Measurements from ENCODE around the gene MIAT.

The MIAT gene

GRCh38 chr22:26700462-26700861 lies 43.1 kb downstream of the MIAT start:
- Histone ChIP-seq H3K36me3 (ENCODE audit: low read length) (peaks cover 17% of the 10 kb centered on the region), H2AFZ (ENCODE audit: low read depth, low read length, severe bottlenecking) (no peak overlapping the region), H3K9me2 (replicated peaks; ENCODE audit: insufficient read depth, low read length) (no peaks in the 10 kb centered on the region), H4K20me1 (ENCODE audit: low read depth, low read length) (no peaks in the 10 kb centered on the region), H3K4me3 (ENCODE audit: insufficient read depth, low read length, poor library complexity, severe bottlenecking) (no peak overlapping the region), H3K9ac (ENCODE audit: low read length) (no peak overlapping the region), H3K4me2 (ENCODE audit: low read depth, low read length, poor library complexity, severe bottlenecking) (no peak overlapping the region), H3K27me3 (ENCODE audit: low read length) (no peaks in the 10 kb centered on the region), H3K9me3 (ENCODE audit: insufficient read depth, low read length) (0 out of 2 replicates have a peak, but pooled peaks cover 5% of the 10 kb centered on the region), H3F3A (ENCODE audit: insufficient read depth) (no peaks in the 10 kb centered on the region), H3K79me2 (ENCODE audit: insufficient read depth, low read length) (peaks cover 6% of the 10 kb centered on the region; the same call in 1 of the 2 replicates), H3K27ac (ENCODE audit: low read depth, low read length) (no peak overlapping the region)
- TF ChIP-seq, protein P1, sequence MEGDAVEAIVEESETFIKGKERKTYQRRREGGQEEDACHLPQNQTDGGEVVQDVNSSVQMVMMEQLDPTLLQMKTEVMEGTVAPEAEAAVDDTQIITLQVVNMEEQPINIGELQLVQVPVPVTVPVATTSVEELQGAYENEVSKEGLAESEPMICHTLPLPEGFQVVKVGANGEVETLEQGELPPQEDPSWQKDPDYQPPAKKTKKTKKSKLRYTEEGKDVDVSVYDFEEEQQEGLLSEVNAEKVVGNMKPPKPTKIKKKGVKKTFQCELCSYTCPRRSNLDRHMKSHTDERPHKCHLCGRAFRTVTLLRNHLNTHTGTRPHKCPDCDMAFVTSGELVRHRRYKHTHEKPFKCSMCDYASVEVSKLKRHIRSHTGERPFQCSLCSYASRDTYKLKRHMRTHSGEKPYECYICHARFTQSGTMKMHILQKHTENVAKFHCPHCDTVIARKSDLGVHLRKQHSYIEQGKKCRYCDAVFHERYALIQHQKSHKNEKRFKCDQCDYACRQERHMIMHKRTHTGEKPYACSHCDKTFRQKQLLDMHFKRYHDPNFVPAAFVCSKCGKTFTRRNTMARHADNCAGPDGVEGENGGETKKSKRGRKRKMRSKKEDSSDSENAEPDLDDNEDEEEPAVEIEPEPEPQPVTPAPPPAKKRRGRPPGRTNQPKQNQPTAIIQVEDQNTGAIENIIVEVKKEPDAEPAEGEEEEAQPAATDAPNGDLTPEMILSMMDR (IDR thresholded peaks at IDR 0.05; ENCODE audit: insufficient read depth, low read length, poor library complexity, severe bottlenecking) = no peak
- TF ChIP-seq EZH2phosphoT487 (conservative IDR thresholded peaks at IDR 0.05; ENCODE audit: low read length) = no peak

GRCh38 chr22:26700886-26701285 lies 43.5 kb downstream of the MIAT start:
- H3K9ac ChIP-seq (ENCODE audit: low read length) = no peak overlapping the region

GRCh38 chr22:26701323-26701722 lies 43.9 kb downstream of the MIAT start:
- H3K79me2 ChIP-seq (ENCODE audit: insufficient read depth, low read length) = peaks cover 6% of the 10 kb centered on the region; the same call in 1 of the 2 replicates
- H3K9me2 ChIP-seq (replicated peaks; ENCODE audit: insufficient read depth, low read length) = no peaks in the 10 kb centered on the region
- no peak overlapping the region for H3K4me3 ChIP-seq (ENCODE audit: insufficient read depth, low read length, poor library complexity, severe bottlenecking)
- TF ChIP-seq, protein P1 (IDR thresholded peaks at IDR 0.05; ENCODE audit: insufficient read depth, low read length, poor library complexity, severe bottlenecking) = no peak
- TF ChIP-seq EZH2phosphoT487 (conservative IDR thresholded peaks at IDR 0.05; ENCODE audit: low read length) = no peak
- peaks cover 17% of the 10 kb centered on the region for H3K36me3 ChIP-seq (ENCODE audit: low read length)
- H2AFZ ChIP-seq (ENCODE audit: low read depth, low read length, severe bottlenecking) = no peak overlapping the region
- H3K27ac ChIP-seq (ENCODE audit: low read depth, low read length) = no peak overlapping the region
- H3K27me3 ChIP-seq (ENCODE audit: low read length) = no peaks in the 10 kb centered on the region
- no peaks in the 10 kb centered on the region for H3F3A ChIP-seq (ENCODE audit: insufficient read depth)
- 0 out of 2 replicates have a peak, but pooled peaks cover 5% of the 10 kb centered on the region for H3K9me3 ChIP-seq (ENCODE audit: insufficient read depth, low read length)
- H4K20me1 ChIP-seq (ENCODE audit: low read depth, low read length) = no peaks in the 10 kb centered on the region
- H3K9ac ChIP-seq (ENCODE audit: low read length) = no peak overlapping the region
- H3K4me2 ChIP-seq (ENCODE audit: low read depth, low read length, poor library complexity, severe bottlenecking) = no peak overlapping the region

More at GRCh38 chr22:26700886-26701285, 43.5 kb downstream of the MIAT start:
- Histone ChIP-seq H3K9me2 (replicated peaks; ENCODE audit: insufficient read depth, low read length) (no peaks in the 10 kb centered on the region), H3K4me2 (ENCODE audit: low read depth, low read length, poor library complexity, severe bottlenecking) (no peak overlapping the region), H3F3A (ENCODE audit: insufficient read depth) (no peaks in the 10 kb centered on the region), H3K79me2 (ENCODE audit: insufficient read depth, low read length) (peaks cover 6% of the 10 kb centered on the region; the same call in 1 of the 2 replicates), H3K9me3 (ENCODE audit: insufficient read depth, low read length) (0 out of 2 replicates have a peak, but pooled peaks cover 5% of the 10 kb centered on the region), H3K27me3 (ENCODE audit: low read length) (no peaks in the 10 kb centered on the region), H4K20me1 (ENCODE audit: low read depth, low read length) (no peaks in the 10 kb centered on the region), H3K36me3 (ENCODE audit: low read length) (peaks cover 17% of the 10 kb centered on the region), H3K4me3 (ENCODE audit: insufficient read depth, low read length, poor library complexity, severe bottlenecking) (no peak overlapping the region), H3K27ac (ENCODE audit: low read depth, low read length) (no peak overlapping the region), H2AFZ (ENCODE audit: low read depth, low read length, severe bottlenecking) (no peak overlapping the region)
- no peak for TF ChIP-seq EZH2phosphoT487 (conservative IDR thresholded peaks at IDR 0.05; ENCODE audit: low read length)
- TF ChIP-seq, protein P1 (IDR thresholded peaks at IDR 0.05; ENCODE audit: insufficient read depth, low read length, poor library complexity, severe bottlenecking) = no peak
